ENCODE data around the gene LRIG1. TPM values are rescaled to one million over a fixed set of nuclear protein-coding genes. Genes with fewer than 3 reads are reported as not detected.

LRIG1 gene
- total RNA-seq, 1 experiment from 2014 or later: 24.1 TPM

DNA sequence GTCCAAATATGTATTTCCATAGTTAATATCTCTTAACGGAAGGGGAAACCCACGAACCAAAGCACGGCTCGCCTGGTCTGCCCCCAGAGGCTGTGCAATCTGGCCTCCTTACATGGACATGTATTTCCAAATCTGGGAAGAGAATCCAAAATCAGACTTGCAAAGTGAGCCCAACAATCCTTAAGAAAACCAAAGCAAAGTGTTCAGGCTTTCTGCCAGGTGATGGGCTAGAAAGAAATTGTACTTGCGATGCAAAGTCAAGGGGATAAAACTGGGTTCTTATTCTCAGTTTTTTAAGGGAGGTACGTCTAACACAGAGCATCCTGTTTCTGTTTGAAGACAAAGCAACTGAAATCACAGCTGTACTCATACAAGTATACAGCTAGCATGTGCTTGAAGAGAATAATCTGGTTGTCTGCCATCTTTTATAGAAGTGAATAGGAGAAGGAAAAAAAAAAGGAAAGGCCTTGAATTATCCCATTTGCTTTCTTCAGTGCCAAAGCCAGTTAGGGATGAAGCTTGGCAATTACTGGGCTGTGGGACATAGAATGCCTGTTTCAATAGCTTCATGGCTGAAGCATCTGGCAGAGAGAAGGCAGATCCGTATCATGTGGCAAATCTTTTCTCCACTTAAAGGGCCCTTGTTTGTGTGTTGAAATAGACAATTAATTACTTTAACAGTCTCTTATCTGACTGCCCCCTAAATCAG is 48.4 kb downstream of the LRIG1 start:
- Histone ChIP-seq H3K9me3 (ENCODE audit: low read depth, low read length, poor library complexity, severe bottlenecking) (no peaks in the 10 kb centered on the region), H3K36me3 (ENCODE audit: insufficient read depth, low read length, poor library complexity, severe bottlenecking) (no peaks in the 10 kb centered on the region), H3K4me1 (ENCODE audit: insufficient read depth, low read length, poor library complexity, severe bottlenecking) (peaks cover 44% of the 10 kb centered on the region), H3K27ac (ENCODE audit: low read depth, low read length, poor library complexity, severe bottlenecking) (no peak overlapping the region), H3K27me3 (replicated peaks; ENCODE audit: insufficient read depth, low read depth, low read length, poor library complexity) (no peaks in the 10 kb centered on the region), H3K4me3 (ENCODE audit: low read depth, low read length, poor library complexity, severe bottlenecking) (no peak overlapping the region)
- ChIA-PET CTCF (no interaction called here), POLR2A (ENCODE audit: low non-redundant PET) (no interaction called here)
- peak; percentile 11 for DNase-seq (ENCODE audit: low spot score)
- intact Hi-C loops (cut with micrococcal nuclease; ENCODE audit: unreplicated experiment): no loop called here
- no TSS peak for BruUV-seq (replicated peaks)
- TF ChIP-seq EZH2 (IDR thresholded peaks at IDR 0.05; ENCODE audit: borderline replicate concordance, low read depth, low read length, poor library complexity, severe bottlenecking): no peak
- TF ChIP-seq, protein P1, sequence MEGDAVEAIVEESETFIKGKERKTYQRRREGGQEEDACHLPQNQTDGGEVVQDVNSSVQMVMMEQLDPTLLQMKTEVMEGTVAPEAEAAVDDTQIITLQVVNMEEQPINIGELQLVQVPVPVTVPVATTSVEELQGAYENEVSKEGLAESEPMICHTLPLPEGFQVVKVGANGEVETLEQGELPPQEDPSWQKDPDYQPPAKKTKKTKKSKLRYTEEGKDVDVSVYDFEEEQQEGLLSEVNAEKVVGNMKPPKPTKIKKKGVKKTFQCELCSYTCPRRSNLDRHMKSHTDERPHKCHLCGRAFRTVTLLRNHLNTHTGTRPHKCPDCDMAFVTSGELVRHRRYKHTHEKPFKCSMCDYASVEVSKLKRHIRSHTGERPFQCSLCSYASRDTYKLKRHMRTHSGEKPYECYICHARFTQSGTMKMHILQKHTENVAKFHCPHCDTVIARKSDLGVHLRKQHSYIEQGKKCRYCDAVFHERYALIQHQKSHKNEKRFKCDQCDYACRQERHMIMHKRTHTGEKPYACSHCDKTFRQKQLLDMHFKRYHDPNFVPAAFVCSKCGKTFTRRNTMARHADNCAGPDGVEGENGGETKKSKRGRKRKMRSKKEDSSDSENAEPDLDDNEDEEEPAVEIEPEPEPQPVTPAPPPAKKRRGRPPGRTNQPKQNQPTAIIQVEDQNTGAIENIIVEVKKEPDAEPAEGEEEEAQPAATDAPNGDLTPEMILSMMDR (conservative IDR thresholded peaks at IDR 0.05; ENCODE audit: low read depth, low read length): no peak

DNA sequence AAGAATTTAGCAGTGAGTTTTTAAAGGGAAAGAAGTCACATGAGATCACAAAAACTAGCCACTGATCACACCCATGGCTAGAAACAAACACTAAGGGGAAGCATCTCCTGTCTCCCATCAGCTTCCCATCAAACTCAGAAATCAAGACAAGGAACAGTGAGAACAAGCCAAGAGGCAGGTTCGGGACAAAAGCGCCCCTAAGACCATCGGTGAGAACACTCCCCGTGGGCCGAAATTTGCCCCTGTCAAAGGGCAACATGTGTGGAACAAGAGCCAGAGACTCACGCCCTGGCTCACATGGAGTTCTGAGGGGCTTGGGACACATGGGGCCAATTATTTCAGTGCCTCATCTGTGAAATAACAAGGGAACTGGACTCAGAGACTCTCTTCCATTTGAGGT is 49.1 kb downstream of the LRIG1 start:
- no peaks in the 10 kb centered on the region for H3K36me3 ChIP-seq (ENCODE audit: insufficient read depth, low read length, poor library complexity, severe bottlenecking)
- peaks cover 44% of the 10 kb centered on the region for H3K4me1 ChIP-seq (ENCODE audit: insufficient read depth, low read length, poor library complexity, severe bottlenecking)
- H3K27me3 ChIP-seq (replicated peaks; ENCODE audit: insufficient read depth, low read depth, low read length, poor library complexity): no peaks in the 10 kb centered on the region
- ChIA-PET POLR2A (ENCODE audit: low non-redundant PET) (no interaction called here), CTCF (no interaction called here)
- DNase-seq (ENCODE audit: low spot score): no peak
- no TSS peak for BruUV-seq (replicated peaks)
- no peaks in the 10 kb centered on the region for H3K9me3 ChIP-seq (ENCODE audit: low read depth, low read length, poor library complexity, severe bottlenecking)
- TF ChIP-seq, protein P1 (conservative IDR thresholded peaks at IDR 0.05; ENCODE audit: low read depth, low read length): no peak
- no peak for TF ChIP-seq EZH2 (IDR thresholded peaks at IDR 0.05; ENCODE audit: borderline replicate concordance, low read depth, low read length, poor library complexity, severe bottlenecking)
- no peak overlapping the region for H3K27ac ChIP-seq (ENCODE audit: low read depth, low read length, poor library complexity, severe bottlenecking)
- no peak overlapping the region for H3K4me3 ChIP-seq (ENCODE audit: low read depth, low read length, poor library complexity, severe bottlenecking)
- intact Hi-C loops (cut with micrococcal nuclease; ENCODE audit: unreplicated experiment): no loop called here

DNA sequence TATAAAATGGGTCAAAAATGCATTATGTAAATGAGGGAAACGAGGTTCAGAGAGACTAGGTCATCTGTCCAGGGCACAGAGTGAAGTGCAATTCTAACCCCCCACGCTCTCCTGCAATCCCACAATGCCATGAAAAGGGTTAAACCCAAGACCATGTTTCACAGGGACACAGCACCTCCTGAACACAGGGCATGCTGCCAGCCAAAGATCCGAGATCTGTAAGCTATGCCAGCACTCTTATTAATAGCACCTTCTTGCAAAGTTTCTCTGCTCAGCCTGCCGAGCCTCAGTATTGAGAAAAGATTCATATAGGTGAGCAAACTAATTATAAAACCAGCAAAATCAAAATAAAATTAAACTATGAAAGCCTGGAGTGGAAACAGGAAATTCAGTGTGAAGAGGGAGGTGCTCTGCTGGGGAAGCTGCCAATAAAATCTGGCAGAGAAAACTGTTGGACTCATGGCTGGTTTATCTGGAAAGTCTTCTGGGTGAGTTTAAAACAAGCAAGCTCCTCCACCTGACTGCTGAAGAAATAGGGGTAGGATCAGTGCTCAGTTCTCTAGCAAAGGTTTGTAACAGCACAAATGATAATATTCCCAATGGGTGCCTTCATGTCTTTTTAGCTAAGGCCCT is 50.3 kb downstream of the LRIG1 start:
- Histone ChIP-seq H3K4me1 (ENCODE audit: insufficient read depth, low read length, poor library complexity, severe bottlenecking) (peaks cover 44% of the 10 kb centered on the region), H3K36me3 (ENCODE audit: insufficient read depth, low read length, poor library complexity, severe bottlenecking) (no peaks in the 10 kb centered on the region), H3K27ac (ENCODE audit: low read depth, low read length, poor library complexity, severe bottlenecking) (no peak overlapping the region), H3K27me3 (replicated peaks; ENCODE audit: insufficient read depth, low read depth, low read length, poor library complexity) (no peaks in the 10 kb centered on the region), H3K9me3 (ENCODE audit: low read depth, low read length, poor library complexity, severe bottlenecking) (no peaks in the 10 kb centered on the region), H3K4me3 (ENCODE audit: low read depth, low read length, poor library complexity, severe bottlenecking) (peak overlapping the region; percentile 7)
- peak; percentile 46 for DNase-seq (ENCODE audit: low spot score)
- TF ChIP-seq, protein P1 (conservative IDR thresholded peaks at IDR 0.05; ENCODE audit: low read depth, low read length): no peak
- no peak for TF ChIP-seq EZH2 (IDR thresholded peaks at IDR 0.05; ENCODE audit: borderline replicate concordance, low read depth, low read length, poor library complexity, severe bottlenecking)
- ChIA-PET CTCF (no interaction called here), POLR2A (ENCODE audit: low non-redundant PET) (no interaction called here)
- intact Hi-C loops (cut with micrococcal nuclease; ENCODE audit: unreplicated experiment): no loop called here
- BruUV-seq (replicated peaks): no TSS peak

All from A673 (cell line).